Karpas-422 (cell line): ENCODE results near the gene SIGLEC12. TPM values are rescaled to one million over a fixed set of nuclear protein-coding genes. Genes with fewer than 3 reads are reported as not detected.
"Not testable (repeated sequence)": the region's sequence is repeated elsewhere in the genome, so short reads cannot be mapped to it uniquely, and the experiment has no call there.

ENCODE experiments used
- DNase-seq: peaks from one replicate; pipeline ENCODE4 v3.0.0-alpha.2; 2015
- H2AFZ ChIP-seq: fragments of 200-600 bp; sonication (generic); 2 replicates; pipeline ENCODE4 v1.6.1; 2014; ENCODE audit warnings: antibody characterized with exemption, low read length, mixed read lengths
- H3K27ac ChIP-seq: fragments of 200-600 bp; sonication (generic); 2 replicates; pipeline ENCODE4 v1.5.1; 2014; ENCODE audit warnings: mild to moderate bottlenecking, low read length, moderate library complexity
- H3K27me3 ChIP-seq: fragments of 200-600 bp; sonication (generic); 2 replicates; pipeline ENCODE4 v1.6.1; 2014; ENCODE audit warnings: low read length, mixed read lengths
- H3K36me3 ChIP-seq: fragments of 200-600 bp; sonication (generic); 2 replicates; pipeline ENCODE4 v1.6.1; 2014; ENCODE audit warnings: low read length, mixed read lengths; ENCODE audit not compliant: insufficient read depth
- H3K4me1 ChIP-seq: fragments of 200-600 bp; sonication (generic); 2 replicates; pipeline ENCODE4 v1.6.1; 2014; ENCODE audit warnings: mild to moderate bottlenecking, low read length, mixed read lengths
- H3K4me2 ChIP-seq: fragments of 200-600 bp; sonication (generic); 2 replicates; pipeline ENCODE4 v1.6.1; 2014; ENCODE audit warnings: low read length, low read depth, mild to moderate bottlenecking; ENCODE audit not compliant: poor library complexity, severe bottlenecking
- H3K4me3 ChIP-seq: fragments of 200-600 bp; sonication (generic); 2 replicates; pipeline ENCODE4 v1.5.1; 2014; ENCODE audit warnings: mild to moderate bottlenecking, antibody characterized with exemption, low read length, mixed read lengths
- H3K79me2 ChIP-seq: fragments of 200-600 bp; sonication (generic); 2 replicates; pipeline ENCODE4 v1.6.1; 2014; ENCODE audit warnings: mild to moderate bottlenecking, low read length, mixed read lengths
- H3K9ac ChIP-seq: fragments of 200-600 bp; sonication (generic); 2 replicates; pipeline ENCODE4 v1.6.0; 2014; ENCODE audit warnings: low read length
- H3K9me2 ChIP-seq: fragments of 200-600 bp; sonication (generic), shearing (Covaris generic); replicated peaks from 2 replicates; pipeline ENCODE4 v1.6.0; 2014; ENCODE audit warnings: mild to moderate bottlenecking, low read length, moderate library complexity; ENCODE audit not compliant: insufficient read depth
- H3K9me3 ChIP-seq: fragments of 300-700, 200-600 bp; sonication (generic); 2 replicates; pipeline ENCODE4 v1.6.1; 2014; ENCODE audit warnings: low read length, mixed read lengths
- H4K20me1 ChIP-seq: fragments of 200-600 bp; sonication (generic); 2 replicates; pipeline ENCODE4 v1.6.1; 2014; ENCODE audit warnings: mild to moderate bottlenecking, antibody characterized with exemption, low read length, low read depth; ENCODE audit not compliant: insufficient read depth
- total RNA-seq: library from RNA; depleted of rRNA; stranded (reverse); fragments of >200 nt; shearing (Covaris generic); gene quantifications from 2 replicates; pipeline ENCODE4 v1.2.3, GENCODE V29; 2014; ENCODE audit warnings: low replicate concordance

The SIGLEC12 gene
- total RNA-seq, 1 experiment from 2014 or later = not detected

- Histone ChIP-seq H3K9ac (no peak overlapping the region), H3K9me3 (no peaks in the 10 kb centered on the region), H3K27ac (no peak overlapping the region), H3K79me2 (no peaks in the 10 kb centered on the region), H3K4me3 (no peak overlapping the region), H3K4me2 (no peak overlapping the region), H3K4me1 (no peaks in the 10 kb centered on the region), H3K9me2 (no peaks in the 10 kb centered on the region), H3K27me3 (no peaks in the 10 kb centered on the region; the same call in 1 of the 2 replicates), H4K20me1 (no peaks in the 10 kb centered on the region), H2AFZ (no peak overlapping the region), H3K36me3 (no peaks in the 10 kb centered on the region)
- no peak for DNase-seq
These were observed 1.8 kb upstream of the SIGLEC12 start for GRCh38 chr19:51503286-51503817.

- H4K20me1 ChIP-seq, H3K27ac ChIP-seq: not testable (repeated sequence)
These were observed 669 bp downstream of the SIGLEC12 start for GRCh38 chr19:51500931-51501330.

GRCh38 chr19:51497666-51498065, 3.9 kb downstream of the SIGLEC12 start:
- H3K9me3 ChIP-seq = no peaks in the 10 kb centered on the region
- no peak overlapping the region for H3K27ac ChIP-seq
- H3K4me2 ChIP-seq = no peak overlapping the region
- no peaks in the 10 kb centered on the region for H3K9me2 ChIP-seq
- no peaks in the 10 kb centered on the region; the same call in 1 of the 2 replicates for H3K27me3 ChIP-seq
- H3K9ac ChIP-seq = no peak overlapping the region
- no peaks in the 10 kb centered on the region for H4K20me1 ChIP-seq
- H3K36me3 ChIP-seq = no peaks in the 10 kb centered on the region
- no peak overlapping the region for H2AFZ ChIP-seq
- no peaks in the 10 kb centered on the region for H3K79me2 ChIP-seq
- no peaks in the 10 kb centered on the region for H3K4me1 ChIP-seq
- no peak overlapping the region for H3K4me3 ChIP-seq
- no peak for DNase-seq

More at GRCh38 chr19:51500931-51501330, 669 bp downstream of the SIGLEC12 start:
- H3K9me3 ChIP-seq, H2AFZ ChIP-seq, H3K9ac ChIP-seq, H3K27me3 ChIP-seq, DNase-seq, H3K36me3 ChIP-seq, H3K4me3 ChIP-seq, H3K79me2 ChIP-seq, H3K4me1 ChIP-seq, H3K4me2 ChIP-seq, H3K9me2 ChIP-seq: not testable (repeated sequence)

GRCh38 chr19:51493776-51494175, 7.8 kb downstream of the SIGLEC12 start:
- H3K9me2 ChIP-seq = no peaks in the 10 kb centered on the region
- no peaks in the 10 kb centered on the region for H3K9me3 ChIP-seq
- H3K27ac ChIP-seq = no peak overlapping the region
- H3K4me2 ChIP-seq = no peak overlapping the region
- no peaks in the 10 kb centered on the region for H3K79me2 ChIP-seq
- H3K4me3 ChIP-seq = no peak overlapping the region
- no peak for DNase-seq
- no peaks in the 10 kb centered on the region for H3K36me3 ChIP-seq
- no peaks in the 10 kb centered on the region for H3K27me3 ChIP-seq
- no peaks in the 10 kb centered on the region for H3K4me1 ChIP-seq
- H4K20me1 ChIP-seq = no peaks in the 10 kb centered on the region
- no peak overlapping the region for H2AFZ ChIP-seq
- no peak overlapping the region for H3K9ac ChIP-seq

- no peak overlapping the region for H2AFZ ChIP-seq
- DNase-seq = no peak
- H3K9me2 ChIP-seq = no peaks in the 10 kb centered on the region
- H3K4me2 ChIP-seq = no peak overlapping the region
- no peak overlapping the region for H3K27ac ChIP-seq
- H3K27me3 ChIP-seq = no peaks in the 10 kb centered on the region
- H3K9me3 ChIP-seq = no peaks in the 10 kb centered on the region
- no peak overlapping the region for H3K4me3 ChIP-seq
- H3K79me2 ChIP-seq = no peaks in the 10 kb centered on the region
- no peaks in the 10 kb centered on the region for H4K20me1 ChIP-seq
- no peak overlapping the region for H3K9ac ChIP-seq
- no peaks in the 10 kb centered on the region for H3K36me3 ChIP-seq
- H3K4me1 ChIP-seq = no peaks in the 10 kb centered on the region
These were observed 10.0 kb downstream of the SIGLEC12 start for GRCh38 chr19:51491586-51491985.

GRCh38 chr19:51490676-51491075, 10.9 kb downstream of the SIGLEC12 start:
- Histone ChIP-seq H3K9ac (no peak overlapping the region), H3K36me3 (no peaks in the 10 kb centered on the region), H3K27ac (no peak overlapping the region), H3K4me3 (no peak overlapping the region), H3K9me2 (no peaks in the 10 kb centered on the region), H2AFZ (no peak overlapping the region), H3K4me2 (no peak overlapping the region), H3K9me3 (no peaks in the 10 kb centered on the region), H3K4me1 (no peaks in the 10 kb centered on the region), H3K79me2 (no peaks in the 10 kb centered on the region), H3K27me3 (no peaks in the 10 kb centered on the region), H4K20me1 (no peaks in the 10 kb centered on the region)
- no peak for DNase-seq

GRCh38 chr19:51489113-51489512, 12.5 kb downstream of the SIGLEC12 start:
- no peaks in the 10 kb centered on the region for H3K36me3 ChIP-seq

GRCh38 chr19:51488491-51488890, 13.1 kb downstream of the SIGLEC12 start:
- Histone ChIP-seq H3K4me3 (no peak overlapping the region), H3K9ac (no peak overlapping the region), H3K79me2 (no peaks in the 10 kb centered on the region), H2AFZ (no peak overlapping the region), H3K4me1 (no peaks in the 10 kb centered on the region), H3K36me3 (no peaks in the 10 kb centered on the region), H3K27me3 (no peaks in the 10 kb centered on the region), H3K9me3 (no peaks in the 10 kb centered on the region), H3K9me2 (no peaks in the 10 kb centered on the region), H3K4me2 (no peak overlapping the region), H4K20me1 (no peaks in the 10 kb centered on the region), H3K27ac (no peak overlapping the region)
- no peak for DNase-seq

More at GRCh38 chr19:51489113-51489512, 12.5 kb downstream of the SIGLEC12 start:
- Histone ChIP-seq H3K9ac (no peak overlapping the region), H3K27ac (no peak overlapping the region), H2AFZ (no peak overlapping the region), H3K9me2 (no peaks in the 10 kb centered on the region), H3K4me2 (no peak overlapping the region), H3K79me2 (no peaks in the 10 kb centered on the region), H3K4me3 (no peak overlapping the region), H3K9me3 (no peaks in the 10 kb centered on the region), H3K27me3 (no peaks in the 10 kb centered on the region), H4K20me1 (no peaks in the 10 kb centered on the region), H3K4me1 (no peaks in the 10 kb centered on the region)
- no peak for DNase-seq
